ENCODE results near the gene ZNF423. TPM values are rescaled to one million over a fixed set of nuclear protein-coding genes. Genes with fewer than 3 reads are reported as not detected.

ZNF423 gene
- total RNA-seq, 1 experiment from 2014 or later: 0.49 TPM

DNA sequence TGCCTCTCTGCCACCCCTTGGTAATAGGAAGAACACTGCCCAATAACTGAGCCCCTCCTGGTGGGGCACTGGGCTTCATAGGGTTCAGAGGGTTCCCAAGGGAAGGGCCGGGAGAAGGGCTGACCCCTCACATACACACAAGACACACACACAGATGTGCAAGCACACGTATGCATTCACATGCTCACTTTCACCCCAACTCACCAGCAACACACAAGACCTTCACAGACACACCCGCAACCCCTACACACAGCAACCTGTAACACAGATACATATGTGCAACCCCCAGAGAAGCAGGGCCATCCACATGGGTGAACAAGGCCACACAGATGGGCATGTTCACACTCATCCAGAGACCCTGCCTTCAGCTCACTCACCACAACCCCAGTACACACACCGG lies 225.1 kb downstream of the ZNF423 start:
- DNase-seq (ENCODE audit: low read depth, low spot score): no peak
- ChIA-PET CTCF (no interaction called here), POLR2A (no interaction called here)
- ATAC-seq: no peak
- intact Hi-C loops (cut with micrococcal nuclease; ENCODE audit: unreplicated experiment) (no loop called here), in situ Hi-C loops (cut with HindIII; ENCODE audit: low pct_unique_long_range_greater_than_20kb, low sequenced_read_pairs) (no loop called here)
- H3K4me3 ChIP-seq (ENCODE audit: low read depth in 2 of 2, low read length in 2 of 2): no peak overlapping the region
- no TSS peak for BruUV-seq (replicated peaks)
- no peaks in the 10 kb centered on the region for H3K27me3 ChIP-seq (ENCODE audit: control insufficient read depth, insufficient read depth, low read length)
- no peaks in the 10 kb centered on the region for H3K36me3 ChIP-seq (ENCODE audit: control insufficient read depth, insufficient read depth, low read length)
- TF ChIP-seq POLR2AphosphoS5 (IDR thresholded peaks at IDR 0.05; ENCODE audit: low read depth, low read length) (no peak), REST (IDR thresholded peaks at IDR 0.05; ENCODE audit: insufficient read depth in 1 of 2, low read depth in 2 of 2, low read length in 1 of 2) (no peak), SIN3A (IDR thresholded peaks at IDR 0.05; ENCODE audit: borderline replicate concordance, insufficient read depth, low read depth, low read length) (no peak), TCF7L2 (IDR thresholded peaks at IDR 0.05; ENCODE audit: low read depth, low read length) (no peak)
- TF ChIP-seq, protein P1, sequence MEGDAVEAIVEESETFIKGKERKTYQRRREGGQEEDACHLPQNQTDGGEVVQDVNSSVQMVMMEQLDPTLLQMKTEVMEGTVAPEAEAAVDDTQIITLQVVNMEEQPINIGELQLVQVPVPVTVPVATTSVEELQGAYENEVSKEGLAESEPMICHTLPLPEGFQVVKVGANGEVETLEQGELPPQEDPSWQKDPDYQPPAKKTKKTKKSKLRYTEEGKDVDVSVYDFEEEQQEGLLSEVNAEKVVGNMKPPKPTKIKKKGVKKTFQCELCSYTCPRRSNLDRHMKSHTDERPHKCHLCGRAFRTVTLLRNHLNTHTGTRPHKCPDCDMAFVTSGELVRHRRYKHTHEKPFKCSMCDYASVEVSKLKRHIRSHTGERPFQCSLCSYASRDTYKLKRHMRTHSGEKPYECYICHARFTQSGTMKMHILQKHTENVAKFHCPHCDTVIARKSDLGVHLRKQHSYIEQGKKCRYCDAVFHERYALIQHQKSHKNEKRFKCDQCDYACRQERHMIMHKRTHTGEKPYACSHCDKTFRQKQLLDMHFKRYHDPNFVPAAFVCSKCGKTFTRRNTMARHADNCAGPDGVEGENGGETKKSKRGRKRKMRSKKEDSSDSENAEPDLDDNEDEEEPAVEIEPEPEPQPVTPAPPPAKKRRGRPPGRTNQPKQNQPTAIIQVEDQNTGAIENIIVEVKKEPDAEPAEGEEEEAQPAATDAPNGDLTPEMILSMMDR (IDR thresholded peaks at IDR 0.05): no peak
- H3K9me3 ChIP-seq (ENCODE audit: control insufficient read depth, insufficient read depth, low read depth, low read length): no peaks in the 10 kb centered on the region
- H3K27ac ChIP-seq (ENCODE audit: low read length): no peak overlapping the region
- no peaks in the 10 kb centered on the region for H3K4me1 ChIP-seq (ENCODE audit: control insufficient read depth, insufficient read depth, low read length)

- POLR2A ChIA-PET: no interaction called here
- ATAC-seq: no peak
- no peak for TF ChIP-seq REST (IDR thresholded peaks at IDR 0.05; ENCODE audit: insufficient read depth in 1 of 2, low read depth in 2 of 2, low read length in 1 of 2)
- no peak for TF ChIP-seq POLR2AphosphoS5 (IDR thresholded peaks at IDR 0.05; ENCODE audit: low read depth, low read length)
- TF ChIP-seq SIN3A (IDR thresholded peaks at IDR 0.05; ENCODE audit: borderline replicate concordance, insufficient read depth, low read depth, low read length): no peak
- TF ChIP-seq TCF7L2 (IDR thresholded peaks at IDR 0.05; ENCODE audit: low read depth, low read length): no peak
- TF ChIP-seq, protein P1 (IDR thresholded peaks at IDR 0.05): no peak
- H3K36me3 ChIP-seq (ENCODE audit: control insufficient read depth, insufficient read depth, low read length): no peaks in the 10 kb centered on the region
- H3K4me1 ChIP-seq (ENCODE audit: control insufficient read depth, insufficient read depth, low read length): no peaks in the 10 kb centered on the region
- no peaks in the 10 kb centered on the region for H3K27me3 ChIP-seq (ENCODE audit: control insufficient read depth, insufficient read depth, low read length)
- BruUV-seq (replicated peaks): no TSS peak
- no peaks in the 10 kb centered on the region for H3K9me3 ChIP-seq (ENCODE audit: control insufficient read depth, insufficient read depth, low read depth, low read length)
- H3K4me3 ChIP-seq (ENCODE audit: low read depth in 2 of 2, low read length in 2 of 2): no peak overlapping the region
- in situ Hi-C loops (cut with HindIII; ENCODE audit: low pct_unique_long_range_greater_than_20kb, low sequenced_read_pairs) (no loop called here), intact Hi-C loops (cut with micrococcal nuclease; ENCODE audit: unreplicated experiment) (no loop called here)
- no peak for DNase-seq (ENCODE audit: low read depth, low spot score)
- no peak overlapping the region for H3K27ac ChIP-seq (ENCODE audit: low read length)
- CTCF ChIA-PET: no interaction called here
These were observed 226.1 kb downstream of the ZNF423 start for GRCh38 chr16:49629851-49630250.
